B cell (primary cell): ENCODE data around the gene ZNF835.

ENCODE experiments used
- CTCF ChIP-seq: fragments of 200-600 bp; IDR thresholded peaks from one replicate; pipeline ENCODE4 v1.8.0; 2022; ENCODE audit warnings: antibody characterized with exemption, mild to moderate bottlenecking
- EZH2 ChIP-seq: IDR thresholded peaks from 2 replicates; pipeline ENCODE4 v1.6.1; 2012; ENCODE audit warnings: borderline replicate concordance, low read depth, mild to moderate bottlenecking, moderate library complexity, low read length; ENCODE audit not compliant: insufficient read depth, poor library complexity, severe bottlenecking

DNA sequence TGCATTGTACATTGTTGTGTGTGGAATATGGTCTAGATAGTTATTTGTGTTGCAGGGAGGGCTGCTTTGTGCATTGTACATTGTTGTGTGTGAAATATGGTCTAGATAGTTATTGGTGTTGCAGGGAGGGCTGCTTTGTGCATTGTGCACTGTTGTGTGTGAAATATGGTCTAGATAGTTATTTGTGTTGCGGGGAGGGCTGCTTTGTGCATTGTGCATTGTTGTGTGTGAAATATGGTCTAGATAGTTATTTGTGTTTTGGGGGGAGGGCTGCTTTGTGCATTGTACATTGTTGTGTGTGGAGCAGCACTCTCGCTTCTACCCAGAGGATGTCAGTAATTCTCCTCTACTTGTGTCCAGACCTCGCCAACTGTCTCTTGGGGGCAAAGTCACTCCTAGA lies 36.3 kb upstream of the ZNF835 start:
- TF ChIP-seq CTCF (no peak), EZH2 (no peak)
